GM12878 (cell line): ENCODE measurements around the gene FAM193A. TPM values are rescaled to one million over a fixed set of nuclear protein-coding genes. Genes with fewer than 3 reads are reported as not detected.

ENCODE experiments used
- ATAC-seq: fragments of 200-7000 bp; cut with Tn5 transposase; 3 replicates; pipeline ENCODE4 v1.9.1; 2020; ENCODE audit warnings: mild to moderate bottlenecking, moderate library complexity
- BruUV-seq: library from RNA; stranded (reverse); fragments of 400-500 nt; replicated peaks from 2 replicates; lab custom pipeline; 2021; lab: Mats Ljungman, UMichigan
- CTCF ChIA-PET: fragments of 300-600 bp; sonication (Branson Sonifier 250); formaldehyde crosslinking; extraction: SDS; loops from one replicate; lab custom pipeline; 2021; ENCODE audit warnings: inconsistent platforms; lab: Yijun Ruan, JAX
- POLR2A ChIA-PET: fragments of 350-600 bp; formaldehyde crosslinking; extraction: SDS; loops from one replicate; lab custom pipeline; 2021; ENCODE audit warnings: inconsistent platforms; lab: Charles Lee
- RAD21 ChIA-PET: fragments of 300-600 bp; sonication (Branson Sonifier 250); formaldehyde crosslinking; loops from one replicate; lab custom pipeline; 2023; ENCODE audit warnings: antibody characterized with exemption; ENCODE audit not compliant: unreplicated experiment; lab: Charles Lee
- SMC1A ChIA-PET: fragments of 300-600 bp; sonication (Branson Sonifier 250); formaldehyde crosslinking; loops from one replicate; lab custom pipeline; 2023; ENCODE audit not compliant: unreplicated experiment, uncharacterized antibody; lab: Charles Lee
- DNase-seq: peaks from one replicate; pipeline ENCODE4 v3.0.0-alpha.2; 2011; ENCODE audit warnings: low read depth, low spot score
- FAIRE-seq: peaks from 3 replicates; lab custom pipeline; 2011; peaks lifted over from hg19 to GRCh38; lab: Jason Lieb, UNC
- H2AFZ ChIP-seq: 2 replicates; pipeline ENCODE4 v1.6.0; 2011; ENCODE audit warnings: low read depth, low read length, control low read depth; ENCODE audit not compliant: control insufficient read depth
- H3K27ac ChIP-seq: 2 replicates; pipeline ENCODE4 v1.5.1; 2011; ENCODE audit warnings: control low read depth; ENCODE audit not compliant: control insufficient read depth, insufficient read depth
- H3K27me3 ChIP-seq, 2 experiments: replicated peaks in 1 of 2; 2 replicates each; pipeline versions ENCODE4 v1.6.0 to v1.6.1; 2011; ENCODE audit warnings: low read length in 1 of 2; ENCODE audit not compliant: control insufficient read depth in 2 of 2, insufficient read depth in 2 of 2
- H3K36me3 ChIP-seq, 2 experiments: 2 replicates each; pipeline ENCODE4 v1.5.1; 2011; ENCODE audit warnings: low read length in 1 of 2; ENCODE audit not compliant: control insufficient read depth in 2 of 2, insufficient read depth in 2 of 2
- H3K4me1 ChIP-seq: 2 replicates; pipeline ENCODE4 v1.6.1; 2011; ENCODE audit warnings: mild to moderate bottlenecking, low read length, moderate library complexity, mixed read lengths; ENCODE audit not compliant: control insufficient read depth, insufficient read depth
- H3K4me2 ChIP-seq: 2 replicates; pipeline ENCODE4 v1.6.0; 2011; ENCODE audit warnings: control low read depth; ENCODE audit not compliant: control insufficient read depth, insufficient read depth
- H3K4me3 ChIP-seq: fragments of 200-600 bp; sonication (generic); 2 replicates; pipeline ENCODE4 v1.5.1; 2016
- H3K79me2 ChIP-seq: 2 replicates; pipeline ENCODE4 v1.6.0; 2011; ENCODE audit warnings: low read length; ENCODE audit not compliant: control insufficient read depth, insufficient read depth
- H3K9ac ChIP-seq: 2 replicates; pipeline ENCODE4 v1.8.0; 2011; ENCODE audit warnings: low read length, control low read depth, mixed read lengths; ENCODE audit not compliant: control insufficient read depth, insufficient read depth
- H3K9me3 ChIP-seq: replicated peaks from 3 replicates; pipeline ENCODE4 v1.5.1; 2011; ENCODE audit warnings: mild to moderate bottlenecking, low read length; ENCODE audit not compliant: control insufficient read depth, insufficient read depth
- H4K20me1 ChIP-seq: 2 replicates; pipeline ENCODE4 v1.6.0; 2011; ENCODE audit not compliant: control insufficient read depth, insufficient read depth
- ATF7 ChIP-seq: fragments of 450-650 bp; IDR thresholded peaks from 2 replicates; pipeline ENCODE4 v1.6.1; 2016; ENCODE audit warnings: low read depth, mild to moderate bottlenecking
- CHD2 ChIP-seq: IDR thresholded peaks from 2 replicates; pipeline ENCODE4 v1.6.1; 2011; ENCODE audit warnings: low read depth, low read length, improper control_type of control experiment, borderline replicate concordance
- ESRRA ChIP-seq: IDR thresholded peaks from 2 replicates; pipeline ENCODE4 v1.6.1; 2012; ENCODE audit warnings: mild to moderate bottlenecking, low read length, improper control_type of control experiment
- KLF5 ChIP-seq: fragments of 450-650 bp; IDR thresholded peaks from 2 replicates; pipeline ENCODE4 v1.6.1; 2014; ENCODE audit warnings: mild to moderate bottlenecking; ENCODE audit not compliant: partially characterized antibody
- NR2C2 ChIP-seq: IDR thresholded peaks from 2 replicates; pipeline ENCODE4 v1.6.1; 2011; ENCODE audit warnings: borderline replicate concordance, low read depth; ENCODE audit not compliant: control insufficient read depth, insufficient read length
- RAD51 ChIP-seq: fragments of 450-650 bp; IDR thresholded peaks from 2 replicates; pipeline ENCODE4 v1.6.1; 2016; ENCODE audit warnings: moderate library complexity, mild to moderate bottlenecking, inconsistent platforms
- RCOR1 ChIP-seq: conservative IDR thresholded peaks from 2 replicates; pipeline ENCODE4 v1.6.1; 2012; ENCODE audit warnings: low read depth, low read length, improper control_type of control experiment
- SMAD5 ChIP-seq: IDR thresholded peaks from 2 replicates; pipeline ENCODE4 v1.6.1; 2016; ENCODE audit warnings: antibody characterized with exemption, low read depth
- SMARCA5 ChIP-seq: fragments of 450-650 bp; IDR thresholded peaks from 2 replicates; pipeline ENCODE4 v1.6.1; 2017; ENCODE audit warnings: mild to moderate bottlenecking
- SUZ12 ChIP-seq: fragments of 200-600 bp; sonication (generic); IDR thresholded peaks from one replicate; pipeline ENCODE4 v1.6.1; 2018; ENCODE audit warnings: antibody characterized with exemption, mild to moderate bottlenecking; ENCODE audit not compliant: unreplicated experiment
- TCF12 ChIP-seq: IDR thresholded peaks from 2 replicates; pipeline ENCODE4 v1.6.1; 2011; ENCODE audit warnings: low read depth, mild to moderate bottlenecking, low read length
- ZBTB33 ChIP-seq: fragments of 450-650 bp; IDR thresholded peaks from 2 replicates; pipeline ENCODE4 v1.6.1; 2017; ENCODE audit warnings: mild to moderate bottlenecking
- ZBTB4 ChIP-seq: fragments of 450-650 bp; formaldehyde crosslinking; IDR thresholded peaks from 2 replicates; pipeline ENCODE4 v1.4.0; 2022; ENCODE audit warnings: mild to moderate bottlenecking, moderate library complexity
- WGBS: methylation state at CpG from one replicate; pipeline ENCODE4 v1.1.6; 2016; ENCODE audit warnings: low lambda C conversion rate; ENCODE audit not compliant: insufficient replicate concordance, insufficient coverage; ENCODE audit errors: missing lambda C conversion rate; 5-methylcytosine and 5-hydroxymethylcytosine counted together
- in situ Hi-C: fragments of 300-500 bp; cut with MboI; formaldehyde crosslinking; loops from 9 replicates; pipeline ENCODE4 v1.14.3; 2018; ENCODE audit warnings: mixed read lengths
- intact Hi-C: fragments of 100-400 bp; cut with micrococcal nuclease; formaldehyde crosslinking; loops from one replicate; pipeline ENCODE4 v1.14.2; 2022; ENCODE audit not compliant: unreplicated experiment
- polyA plus RNA-seq, 11 experiments: library from polyadenylated mRNA; depleted of rRNA in 4 of 11; unstranded in 6 of 11; stranded (reverse) in 5 of 11; fragments of >200 nt; fragmentation: Nextera tagmentation in 4 of 11; fragmentation: Illumina TruSeq in 1 of 11; extraction: Ambion mirVana in 4 of 11; extraction: Trizol in 1 of 11; gene quantifications; 1 replicate in 1 of 11; 2 replicates in 10 of 11; pipeline versions ENCODE4 v1.2.1 to v1.2.3, GENCODE V29; 2011 to 2016; ENCODE audit warnings: inconsistent platforms in 2 of 11, missing spikeins in 2 of 11, low read depth in 1 of 11
- total RNA-seq, 4 experiments: library from RNA; depleted of rRNA in 3 of 4; stranded (reverse); fragments of >200 nt in 3 of 4; fragmentation: Illumina TruSeq in 1 of 4; extraction: Trizol in 1 of 4; gene quantifications; 2 replicates each; pipeline versions ENCODE4 v1.2.1 to v1.2.3, GENCODE V29; 2013 to 2021

FAM193A gene
- total and polyA plus RNA-seq, 10 of the 15 experiments (the other 5 are each of a cell fraction or from before 2014, with no cell fraction given): 0.52 to 23.3 (median 7.4) TPM

- 74% methylated on average over 4 of the region's 4 CpGs for whole genome bisulfite sequencing
- no peak for ATAC-seq
- Histone ChIP-seq H3K27me3 (no peaks in the 10 kb centered on the region), H3K27ac (no peak overlapping the region), H3K36me3 (no peaks in the 10 kb centered on the region), H3K4me3 (no peak overlapping the region), H3K9me3 (peaks cover 7% of the 10 kb centered on the region), H3K79me2 (peaks cover 68% of the 10 kb centered on the region), H4K20me1 (peaks cover 3% of the 10 kb centered on the region), H3K9ac (no peak overlapping the region), H3K4me2 (no peak overlapping the region), H3K4me1 (peaks cover 13% of the 10 kb centered on the region), H2AFZ (no peak overlapping the region)
- ChIA-PET SMC1A (no interaction called here), POLR2A (interaction anchor here (0.7 kb wide), 1 partner anchor 101 kb away, joined by 6 read pairs; no protein-coding TSS in a partner anchor), RAD21 (no interaction called here), CTCF (no interaction called here)
- no peak for FAIRE-seq
- no peak for TF ChIP-seq RAD51
- no peak for TF ChIP-seq RCOR1
- TF ChIP-seq ATF7: no peak
- no peak for TF ChIP-seq CHD2
- no peak for TF ChIP-seq ESRRA
- TF ChIP-seq NR2C2: no peak
- no peak for TF ChIP-seq KLF5
- TF ChIP-seq TCF12: no peak
- TF ChIP-seq SMAD5: no peak
- no peak for TF ChIP-seq ZBTB33
- TF ChIP-seq ZBTB4 (CRISPR knock-in tag): no peak
- no peak for TF ChIP-seq SUZ12
- TF ChIP-seq SMARCA5: no peak
- in situ Hi-C loops: no loop called here
- no TSS peak for BruUV-seq
- DNase-seq: no peak
- intact Hi-C loops: no loop called here
These were observed 47.1 kb downstream of the FAM193A start for GRCh38 chr4:2583517-2583916.
